ENCODE results near the gene GINS2.

GRCh38 chr16:85724936-85725335, 36.2 kb upstream of the GINS2 start:
- TF ChIP-seq FOXP1 (CRISPR knock-in tag; IDR thresholded peaks at IDR 0.05; ENCODE audit: borderline replicate concordance) (no peak), CTCF (IDR thresholded peaks at IDR 0.05) (no peak), MLX (CRISPR knock-in tag; IDR thresholded peaks at IDR 0.05) (no peak), SP1 (CRISPR knock-in tag; conservative IDR thresholded peaks at IDR 0.05) (no peak), PRDM15 (CRISPR knock-in tag; IDR thresholded peaks at IDR 0.05) (no peak), E2F1 (CRISPR knock-in tag; IDR thresholded peaks at IDR 0.05) (no peak), TEAD4 (CRISPR knock-in tag; IDR thresholded peaks at IDR 0.05) (no peak), ATF3 (CRISPR knock-in tag; conservative IDR thresholded peaks at IDR 0.05) (no peak), TP53 (CRISPR knock-in tag; IDR thresholded peaks at IDR 0.05) (no peak), SMAD4 (CRISPR knock-in tag; IDR thresholded peaks at IDR 0.05) (no peak), USF2 (CRISPR knock-in tag; IDR thresholded peaks at IDR 0.05) (no peak), JUN (CRISPR knock-in tag; IDR thresholded peaks at IDR 0.05) (no peak)
